Measurements from ENCODE around the gene MTFMT. TPM values are rescaled to one million over a fixed set of nuclear protein-coding genes. Genes with fewer than 3 reads are reported as not detected.

The MTFMT gene
- total and polyA plus RNA-seq, 8 donors, result 1.9 to 6.6 (median 3.9) TPM

- no peak for TF ChIP-seq CTCF (IDR thresholded peaks at IDR 0.05)
- Histone ChIP-seq H3K9me3 (no peaks in the 10 kb centered on the region), H3K4me3 (no peak overlapping the region), H3K27ac (no peak overlapping the region), H3K4me1 (peaks cover 0 to 8% (median 0%) of the 10 kb centered on the region in 3 donors), H3K36me3 (peaks cover 0 to 15% (median 0%) of the 10 kb centered on the region in 3 donors), H3K27me3 (no peaks in the 10 kb centered on the region)
- FAIRE-seq (no peak), DNase-seq (no peak), ATAC-seq (no peak)
- 93 to 95% methylated on average over 1 of the region's 1 CpG for WGBS, 2 donors
- intact Hi-C loops (cut with DNase I), result no loop called here
Observed at GRCh38 chr15:64982472-64982871, 47.0 kb downstream of the MTFMT start.

GRCh38 chr15:64981812-64982431 lies 47.5 kb downstream of the MTFMT start:
- no peaks in the 10 kb centered on the region for H3K9me3 ChIP-seq
- H3K27me3 ChIP-seq, result no peaks in the 10 kb centered on the region
- DNase-seq, result no peak
- H3K4me3 ChIP-seq, result no peak overlapping the region
- WGBS, 2 donors, result 88 to 89% methylated on average over 6 of the region's 6 CpGs
- TF ChIP-seq CTCF (IDR thresholded peaks at IDR 0.05), result no peak
- H3K4me1 ChIP-seq, result peaks cover 0 to 6% (median 0%) of the 10 kb centered on the region in 3 donors
- peaks cover 0 to 19% (median 0%) of the 10 kb centered on the region in 3 donors for H3K36me3 ChIP-seq
- intact Hi-C loops (cut with DNase I), result no loop called here
- no peak overlapping the region for H3K27ac ChIP-seq
- no peak for FAIRE-seq
- ATAC-seq, result no peak

- DNase-seq (no peak), FAIRE-seq (no peak), ATAC-seq (no peak)
- H3K36me3 ChIP-seq, result peaks cover 0 to 27% (median 8%) of the 10 kb centered on the region in 3 donors
- H3K9me3 ChIP-seq, result no peaks in the 10 kb centered on the region
- no peak overlapping the region for H3K27ac ChIP-seq
- H3K4me3 ChIP-seq, result no peak overlapping the region
- 87 to 89% methylated on average over 7 of the region's 7 CpGs for WGBS, 2 donors
- no peaks in the 10 kb centered on the region for H3K27me3 ChIP-seq
- intact Hi-C loops (cut with DNase I), result no loop called here
- no peak for TF ChIP-seq CTCF (IDR thresholded peaks at IDR 0.05)
- no peaks in the 10 kb centered on the region for H3K4me1 ChIP-seq
Observed at GRCh38 chr15:64979252-64979710, 50.2 kb downstream of the MTFMT start.

GRCh38 chr15:64975390-64975789 lies 54.0 kb downstream of the MTFMT start:
- WGBS, 2 donors, result 86 to 94% methylated on average over 5 of the region's 5 CpGs
- H3K27ac ChIP-seq, result no peak overlapping the region
- TF ChIP-seq CTCF (IDR thresholded peaks at IDR 0.05), result no peak
- no peaks in the 10 kb centered on the region for H3K27me3 ChIP-seq
- DNase-seq (no peak), FAIRE-seq (no peak), ATAC-seq (no peak)
- no peaks in the 10 kb centered on the region for H3K9me3 ChIP-seq
- H3K4me1 ChIP-seq, result no peaks in the 10 kb centered on the region
- intact Hi-C loops (cut with DNase I), result no loop called here
- no peak overlapping the region for H3K4me3 ChIP-seq
- peaks cover 0 to 42% (median 25%) of the 10 kb centered on the region in 3 donors for H3K36me3 ChIP-seq

GRCh38 chr15:64970698-64971097 lies 58.7 kb downstream of the MTFMT start:
- no peak overlapping the region for H3K4me3 ChIP-seq
- FAIRE-seq, result no peak
- no peak for DNase-seq
- no peak for ATAC-seq
- H3K4me1 ChIP-seq, result no peaks in the 10 kb centered on the region
- no peak overlapping the region for H3K27ac ChIP-seq
- intact Hi-C loops (cut with DNase I), result no loop called here
- WGBS, 2 donors, result 93 to 96% methylated on average over 7 of the region's 7 CpGs
- TF ChIP-seq CTCF (IDR thresholded peaks at IDR 0.05), result no peak
- H3K9me3 ChIP-seq, result no peaks in the 10 kb centered on the region
- no peaks in the 10 kb centered on the region for H3K27me3 ChIP-seq
- peaks cover 0 to 30% (median 20%) of the 10 kb centered on the region in 3 donors for H3K36me3 ChIP-seq
